Superior temporal gyrus (tissue), 1 donor: ENCODE data around the gene FZR1.
"Not testable (repeated sequence)": the region's sequence is repeated elsewhere in the genome, so short reads cannot be mapped to it uniquely, and the experiment has no call there.

ENCODE experiments used
- DNase-seq: peaks from one replicate; pipeline ENCODE4 v3.0.0-alpha.2; 2016; ENCODE audit errors: extremely low spot score

FZR1 gene

DNA sequence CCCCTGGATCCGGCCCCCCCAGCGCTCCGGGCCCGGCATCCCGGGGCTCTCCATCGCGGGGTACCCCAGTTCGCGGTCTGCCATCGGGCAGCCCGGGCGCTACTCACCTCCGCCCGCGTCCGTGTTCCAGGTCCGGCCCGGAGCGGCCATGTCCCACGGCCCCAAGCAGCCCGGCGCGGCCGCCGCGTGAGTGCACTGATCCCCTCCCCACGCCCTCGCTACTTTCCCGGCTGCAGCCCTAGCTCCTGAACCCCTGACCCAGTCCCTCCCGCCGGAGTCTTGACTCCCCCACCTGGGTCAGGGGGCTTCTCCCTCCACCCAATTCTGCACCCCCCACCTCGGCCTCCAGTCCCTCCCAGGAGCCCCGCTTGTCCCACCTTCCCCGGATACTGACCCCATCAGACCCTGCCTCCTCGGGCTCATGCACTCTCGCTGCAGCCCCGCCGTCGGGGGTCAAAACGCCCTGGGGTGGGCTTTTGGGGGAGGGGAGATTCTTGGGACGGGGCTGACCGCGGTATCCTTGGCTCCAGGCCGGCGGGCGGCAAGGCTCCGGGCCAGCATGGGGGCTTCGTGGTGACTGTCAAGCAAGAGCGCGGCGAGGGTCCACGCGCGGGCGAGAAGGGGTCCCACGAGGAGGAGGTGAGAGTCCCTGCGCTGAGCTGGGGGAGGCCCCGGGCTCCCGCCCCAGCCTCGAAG is 67.2 kb downstream of the FZR1 start:
- no peak for DNase-seq

DNA sequence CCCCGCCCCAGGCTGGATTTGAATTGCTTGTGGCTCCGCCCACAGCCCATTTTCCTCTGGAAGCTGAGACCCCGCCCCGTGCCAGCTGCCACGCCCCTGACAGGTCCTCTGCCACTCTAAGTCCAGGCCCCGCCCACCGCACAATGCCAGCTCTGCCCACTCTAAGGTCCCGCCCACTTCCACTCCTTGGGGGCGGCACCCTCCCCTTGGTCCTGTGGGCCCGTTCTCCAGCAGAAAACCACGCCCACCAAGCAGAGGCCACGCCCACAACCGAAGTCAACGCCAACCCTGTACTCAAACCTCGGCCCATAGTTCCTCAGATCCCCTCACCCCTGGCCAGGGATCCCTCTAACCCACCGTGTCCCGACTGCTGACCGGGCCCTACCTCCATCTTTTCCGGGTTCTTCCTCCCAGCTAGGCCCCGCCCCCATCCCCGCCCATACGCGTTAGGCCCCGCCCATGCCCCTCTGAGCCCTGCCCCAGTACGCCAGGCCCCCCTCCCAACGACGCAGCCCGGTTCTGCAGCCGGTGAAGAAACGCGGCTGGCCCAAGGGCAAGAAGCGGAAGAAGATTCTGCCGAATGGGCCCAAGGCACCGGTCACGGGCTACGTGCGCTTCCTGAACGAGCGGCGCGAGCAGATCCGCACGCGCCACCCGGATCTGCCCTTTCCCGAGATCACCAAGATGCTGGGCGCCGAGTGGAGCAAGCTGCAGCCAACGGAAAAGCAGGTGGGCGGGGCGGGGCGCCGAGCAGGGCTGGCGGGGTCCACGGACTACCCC is 67.9 kb downstream of the FZR1 start:
- DNase-seq: peak; percentile 38

DNA sequence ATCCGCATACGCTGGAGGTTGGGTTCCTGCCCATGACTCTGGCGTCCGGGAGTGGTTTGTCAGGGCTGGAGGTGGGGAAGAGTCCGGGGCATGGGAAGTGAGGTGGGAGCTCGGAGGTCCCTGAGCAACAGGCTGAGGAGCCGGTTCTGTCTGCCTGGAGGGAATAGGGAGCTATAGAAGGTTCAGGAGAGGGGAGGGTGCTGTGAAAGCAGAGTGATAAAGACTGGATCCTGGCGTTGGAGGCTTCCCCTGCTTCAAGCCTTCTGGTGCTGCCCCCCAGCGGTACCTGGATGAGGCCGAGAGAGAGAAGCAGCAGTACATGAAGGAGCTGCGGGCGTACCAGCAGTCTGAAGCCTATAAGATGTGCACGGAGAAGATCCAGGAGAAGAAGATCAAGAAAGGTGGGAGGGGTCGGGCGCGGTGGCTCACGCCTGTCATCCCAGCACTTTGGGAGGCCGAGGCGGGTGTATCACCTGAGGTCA is 69.2 kb downstream of the FZR1 start:
- DNase-seq: no peak

DNA sequence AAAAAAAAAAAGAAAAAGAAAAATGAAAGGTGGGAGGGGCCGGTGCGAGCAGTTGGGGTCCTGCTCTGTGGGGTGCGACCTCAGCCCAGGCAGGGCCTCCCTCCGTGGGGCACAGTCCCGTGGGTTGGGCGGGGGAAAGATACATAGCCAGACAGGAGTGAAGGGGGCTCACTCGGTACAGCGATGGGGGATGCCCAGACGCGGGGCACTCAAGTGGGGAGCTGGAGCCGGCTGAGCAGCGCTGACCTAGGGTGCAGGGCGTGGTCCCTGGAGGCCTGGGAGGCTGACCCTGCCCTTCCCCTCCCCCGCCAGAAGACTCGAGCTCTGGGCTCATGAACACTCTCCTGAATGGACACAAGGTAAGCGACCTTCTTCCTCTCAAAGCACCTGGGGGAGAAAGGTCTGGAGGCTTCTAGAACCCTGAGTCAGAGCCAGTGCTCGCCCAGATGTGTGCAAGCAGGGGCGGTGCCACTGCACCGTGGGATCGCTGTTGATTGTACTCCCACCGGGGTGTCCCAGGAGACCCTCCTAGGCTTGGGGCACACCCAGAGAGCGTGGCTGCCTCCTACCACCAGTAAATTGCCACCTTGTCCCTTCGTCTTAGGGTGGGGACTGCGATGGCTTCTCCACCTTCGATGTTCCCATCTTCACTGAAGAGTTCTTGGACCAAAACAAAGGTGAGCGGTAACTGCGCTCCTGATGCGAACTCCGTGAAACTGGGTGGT is 70.0 kb downstream of the FZR1 start:
- no peak for DNase-seq

DNA sequence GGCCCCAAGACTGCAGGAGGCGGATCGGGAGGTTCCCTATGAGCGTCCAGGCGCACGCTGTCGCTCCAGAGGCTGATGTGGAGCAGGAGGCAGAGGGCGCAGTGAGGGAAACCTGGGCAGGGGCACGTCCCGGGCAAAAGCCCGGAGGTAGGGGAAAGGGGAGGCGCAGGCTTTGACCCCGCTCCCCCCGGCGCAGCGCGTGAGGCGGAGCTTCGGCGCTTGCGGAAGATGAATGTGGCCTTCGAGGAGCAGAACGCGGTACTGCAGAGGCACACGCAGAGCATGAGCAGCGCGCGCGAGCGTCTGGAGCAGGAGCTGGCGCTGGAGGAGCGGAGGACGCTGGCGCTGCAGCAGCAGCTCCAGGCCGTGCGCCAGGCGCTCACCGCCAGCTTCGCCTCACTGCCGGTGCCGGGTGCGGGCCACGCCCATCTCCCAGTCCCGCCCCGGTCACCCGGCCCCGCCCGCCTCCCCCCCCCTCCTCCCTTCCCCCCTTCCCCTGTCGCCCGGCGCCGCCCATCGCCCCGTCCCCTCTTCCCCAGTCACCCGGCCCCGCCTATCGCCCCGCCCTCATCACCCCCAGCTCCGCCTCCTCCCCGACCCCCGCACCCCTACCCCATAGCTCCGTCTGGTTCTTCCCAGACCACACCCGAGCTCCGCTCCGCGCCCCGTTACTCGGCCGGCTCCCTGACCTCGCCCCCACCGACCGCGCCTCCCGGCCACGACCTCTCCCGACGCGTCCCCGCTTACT is 70.8 kb downstream of the FZR1 start:
- peak; percentile 57 for DNase-seq

DNA sequence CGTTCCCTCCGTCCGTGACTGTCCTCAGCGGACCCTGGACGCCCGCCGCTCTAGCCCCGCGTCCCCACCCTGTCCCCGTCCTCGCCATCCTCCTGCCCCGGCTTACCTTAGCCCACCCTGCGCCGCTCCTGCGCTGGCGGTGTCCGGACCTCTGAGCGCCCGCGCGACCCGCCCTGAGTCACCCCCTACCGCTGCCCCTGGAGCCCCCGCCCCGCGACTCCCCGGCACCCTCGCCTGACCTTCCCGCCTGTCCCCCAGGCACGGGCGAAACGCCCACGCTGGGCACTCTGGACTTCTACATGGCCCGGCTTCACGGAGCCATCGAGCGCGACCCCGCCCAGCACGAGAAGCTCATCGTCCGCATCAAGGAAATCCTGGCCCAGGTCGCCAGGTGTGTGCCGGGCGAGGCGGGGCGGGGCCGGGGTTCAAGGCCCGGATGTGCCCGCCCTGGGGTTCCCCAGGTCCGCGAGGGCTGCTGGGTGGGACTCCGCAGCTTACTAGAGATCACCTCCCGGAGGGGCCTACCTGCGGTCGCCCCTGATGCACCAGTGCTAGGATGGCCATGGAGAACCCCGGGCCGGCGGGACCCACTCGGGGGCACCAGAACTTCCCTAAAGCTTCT is 71.7 kb downstream of the FZR1 start:
- no peak for DNase-seq

DNA sequence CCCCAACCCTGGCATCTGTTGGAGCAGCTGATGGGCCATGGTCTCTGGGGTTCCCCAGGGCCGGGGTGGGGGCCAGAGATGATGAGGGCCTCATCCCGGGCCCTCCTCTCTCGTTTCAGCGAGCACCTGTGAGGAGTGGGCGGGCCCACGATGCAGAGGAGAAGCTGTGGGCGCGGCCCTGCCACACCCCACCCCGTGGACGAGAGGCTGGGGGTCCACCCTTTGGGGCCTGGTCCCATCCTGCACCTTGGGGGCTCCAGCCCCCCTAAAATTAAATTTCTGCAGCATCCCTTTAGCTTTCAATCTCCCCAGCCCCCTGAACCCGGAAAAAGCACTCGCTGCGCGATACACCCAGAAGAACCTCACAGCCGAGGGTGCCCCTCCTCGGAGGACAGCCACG is 72.3 kb downstream of the FZR1 start:
- DNase-seq: no peak

DNA sequence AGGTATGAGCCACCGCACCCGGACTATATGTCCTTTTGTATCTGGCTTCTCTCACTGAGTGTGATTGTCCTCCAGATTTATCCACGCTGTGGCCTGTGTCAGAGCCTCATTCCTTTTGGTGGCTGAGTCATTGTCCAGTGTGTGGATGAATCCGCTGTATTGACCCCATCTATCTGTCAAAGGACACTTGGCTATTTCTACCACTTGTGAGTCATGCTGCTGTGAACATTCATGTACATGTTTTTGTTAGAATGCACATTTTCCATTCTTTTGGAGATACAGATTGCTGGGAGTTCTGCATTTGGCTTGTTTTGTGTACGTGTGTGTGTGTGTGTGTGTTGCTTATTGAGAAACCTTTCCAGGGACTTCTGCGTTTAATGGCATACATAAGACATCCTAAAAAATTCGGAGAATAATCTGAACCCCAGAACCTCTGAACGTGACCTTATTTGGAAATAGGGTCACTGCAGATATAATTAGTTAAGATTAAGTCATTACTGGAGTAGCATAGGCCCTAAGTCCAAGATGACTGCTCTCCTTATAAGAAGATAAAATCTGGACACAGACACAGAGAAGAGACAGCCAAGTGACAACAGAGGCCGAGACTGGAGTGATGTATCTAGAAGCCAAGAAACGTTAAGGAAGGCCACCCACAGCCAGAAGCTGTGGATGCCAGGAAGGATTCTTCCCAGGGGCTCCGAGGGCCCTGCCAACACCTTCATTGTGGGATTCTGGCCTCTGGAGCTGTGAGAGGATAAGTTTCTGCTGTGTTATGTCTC is 74.2 kb downstream of the FZR1 start:
- peak; percentile 27 for DNase-seq

DNA sequence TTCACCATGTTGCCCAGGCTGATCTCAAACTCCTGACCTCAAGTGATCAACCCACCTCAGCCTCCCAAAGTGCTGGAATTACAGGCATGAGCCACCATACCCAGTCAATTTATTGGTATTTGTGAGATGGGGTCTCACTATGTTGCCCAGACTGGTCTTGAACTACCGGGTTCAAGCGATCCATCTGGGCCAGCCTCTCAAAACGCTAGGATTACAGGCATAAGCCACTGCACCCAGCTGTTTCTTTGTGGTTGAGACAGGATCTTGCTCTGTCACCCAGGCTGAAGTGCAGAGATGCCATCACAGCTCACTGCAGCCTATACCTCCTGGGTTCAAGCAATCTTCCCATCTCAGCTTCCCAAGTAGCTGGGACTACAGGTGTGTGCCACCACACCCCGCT is 75.7 kb downstream of the FZR1 start:
- not testable (repeated sequence) for DNase-seq

DNA sequence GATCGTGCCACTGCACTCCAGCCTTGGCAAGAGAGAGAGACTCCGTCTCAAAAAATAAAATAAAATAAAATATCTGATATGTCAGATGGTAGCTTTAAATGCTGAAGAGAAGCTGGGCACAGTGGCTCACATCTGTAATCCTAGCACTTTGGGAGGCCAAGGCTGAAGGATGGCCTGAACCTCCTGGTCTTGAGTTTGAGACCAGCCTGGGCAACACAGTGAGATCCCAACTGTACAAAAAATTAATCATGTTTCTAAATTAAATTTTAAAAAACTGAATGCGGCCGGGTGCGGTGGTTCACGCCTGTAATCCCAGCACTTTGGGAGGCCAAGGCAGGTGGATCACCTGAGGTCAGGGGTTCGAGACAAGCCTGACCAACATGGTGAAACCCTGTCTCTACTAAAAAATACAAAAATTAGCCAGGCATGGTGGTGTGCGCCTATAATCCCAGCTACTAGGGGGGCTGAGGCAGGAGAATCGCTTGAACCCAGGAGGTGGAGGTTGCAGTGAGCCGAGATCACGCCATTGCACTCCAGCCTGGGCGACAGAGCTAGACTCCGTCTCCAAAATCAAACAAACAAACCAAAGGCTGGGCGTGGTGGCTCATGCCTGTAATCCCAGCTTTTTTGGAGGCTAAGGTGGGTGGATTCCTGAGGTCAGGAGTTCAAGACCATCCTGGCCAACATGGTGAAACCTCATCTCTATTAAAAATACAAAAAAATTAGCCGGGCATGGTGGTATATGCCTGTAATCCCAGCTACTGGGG is 78.1 kb downstream of the FZR1 start:
- not testable (repeated sequence) for DNase-seq

DNA sequence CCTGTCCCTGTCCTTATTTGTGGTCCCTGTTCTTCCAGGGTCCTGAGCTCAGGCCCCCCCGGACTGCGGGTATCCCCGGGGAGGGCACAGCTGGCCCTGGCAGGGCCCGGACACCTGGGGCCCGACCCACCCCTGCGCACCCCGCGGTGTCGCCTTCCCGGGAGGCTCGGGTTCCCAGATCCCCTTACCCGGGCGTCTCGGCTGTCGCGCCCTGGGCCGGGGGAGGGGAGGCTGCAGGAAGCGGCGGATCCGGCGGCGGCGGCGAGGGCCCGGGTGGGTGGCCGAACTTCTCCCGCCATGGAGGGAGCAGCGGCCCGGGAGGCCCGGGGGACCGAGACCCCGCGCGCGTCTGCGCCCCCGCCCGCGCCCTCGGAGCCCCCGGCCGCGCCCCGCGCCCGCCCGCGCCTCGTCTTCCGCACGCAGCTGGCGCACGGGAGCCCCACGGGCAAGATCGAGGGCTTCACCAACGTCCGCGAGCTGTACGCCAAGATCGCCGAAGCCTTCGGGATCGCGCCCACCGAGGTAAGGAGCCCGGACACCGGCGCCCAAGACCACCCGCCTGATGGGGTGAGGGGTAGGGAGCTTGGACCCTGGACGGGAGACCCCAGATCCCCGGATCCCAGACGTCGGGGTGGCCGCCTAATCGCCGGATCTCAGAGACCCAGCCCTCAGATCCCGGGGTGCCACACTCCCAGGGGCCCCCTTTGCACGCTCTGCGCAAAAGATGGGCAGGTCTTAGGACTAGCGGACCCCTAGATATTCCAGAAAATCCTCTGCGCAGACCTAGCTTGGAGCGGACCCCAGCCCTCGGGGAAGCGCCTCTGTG is 79.4 kb downstream of the FZR1 start, which contains the start of gene GIPC3:
GIPC3 (plus strand) TSS at position 178 of the 826 bp plus-strand sequence; CDS start at position 298, 120 bp downstream.
- no peak for DNase-seq

DNA sequence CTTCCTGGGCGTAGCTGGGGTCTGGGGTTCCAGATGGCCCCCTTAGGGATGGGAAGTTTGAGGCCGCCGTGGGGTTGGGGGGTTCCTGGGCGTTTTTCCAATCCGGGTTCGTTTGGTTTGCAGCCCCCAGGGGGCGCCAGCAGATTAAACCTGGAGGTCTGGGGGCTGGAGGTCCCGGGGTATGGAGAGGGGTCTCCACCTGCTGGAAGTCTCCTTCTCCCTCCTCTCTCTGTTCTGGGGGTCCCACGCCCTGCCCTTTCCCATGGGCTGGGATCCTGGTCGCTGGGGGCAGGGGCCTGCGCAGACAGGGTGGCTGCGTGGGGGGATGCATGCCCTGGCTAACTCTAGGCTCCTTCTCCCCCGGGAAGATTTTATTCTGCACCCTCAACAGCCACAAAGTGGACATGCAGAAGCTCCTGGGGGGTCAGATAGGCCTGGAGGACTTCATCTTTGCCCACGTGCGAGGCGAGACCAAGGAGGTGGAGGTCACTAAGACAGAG is 80.1 kb downstream of the FZR1 start:
- DNase-seq: no peak

DNA sequence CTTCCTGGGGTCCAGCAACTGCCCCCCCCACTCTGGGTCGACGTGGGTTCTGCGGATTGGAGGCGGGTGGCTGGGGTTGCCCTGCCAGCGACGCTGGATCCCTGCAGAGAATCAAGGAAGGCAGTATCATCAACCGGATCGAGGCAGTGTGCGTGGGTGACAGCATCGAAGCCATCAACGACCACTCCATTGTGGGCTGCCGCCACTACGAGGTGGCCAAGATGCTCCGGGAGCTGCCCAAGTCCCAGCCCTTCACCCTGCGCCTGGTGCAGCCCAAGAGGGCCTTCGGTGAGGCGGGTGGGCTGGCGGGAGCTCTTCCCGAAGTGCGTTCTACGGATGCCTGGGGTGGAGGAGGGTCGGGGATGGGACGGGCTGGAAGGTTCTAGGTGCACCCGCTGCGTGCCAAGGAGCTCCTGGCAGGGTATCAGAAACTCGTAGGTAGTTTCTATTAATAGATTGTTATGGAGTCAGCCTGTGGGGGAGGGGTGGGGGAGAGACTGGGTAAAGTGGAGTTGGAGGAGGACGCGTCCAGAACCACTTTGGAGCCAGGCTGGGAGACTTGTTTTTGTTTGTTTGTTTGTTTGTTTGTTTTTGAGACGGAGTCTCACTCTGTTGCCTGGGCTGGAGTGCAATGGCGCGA is 80.7 kb downstream of the FZR1 start:
- DNase-seq: no peak
